GM19351 (cell line): ENCODE data around the gene GHRL.

Experiments used
- ATAC-seq: cut with Tn5 transposase; IDR thresholded peaks from one replicate; pipeline ENCODE4 v1.9.1; 2021; ENCODE audit warnings: mild to moderate bottlenecking, moderate library complexity; ENCODE audit not compliant: unreplicated experiment

The GHRL gene

GRCh38 chr3:10328460-10329071 lies 35.8 kb upstream of the GHRL start:
- ATAC-seq: no peak

DNA sequence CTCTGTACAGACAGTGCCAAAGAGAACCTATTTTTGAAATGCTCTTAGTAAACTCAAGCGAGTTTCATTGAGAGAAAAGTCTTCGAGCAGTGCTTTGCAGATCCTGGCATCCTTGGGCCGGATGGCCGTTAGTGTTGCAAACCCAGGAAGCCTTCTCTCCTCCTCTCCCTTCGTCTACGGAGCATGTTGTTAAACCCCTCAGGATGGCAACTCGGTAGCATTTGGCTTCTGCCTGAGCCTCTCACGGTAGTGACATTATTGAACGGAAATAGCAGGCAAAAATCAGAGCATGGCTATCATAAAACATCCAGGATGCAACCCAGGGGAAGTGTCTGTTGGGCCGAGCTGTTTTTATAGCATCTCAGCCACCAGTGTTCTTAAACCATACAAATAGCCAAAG lies 34.8 kb upstream of the GHRL start:
- no peak for ATAC-seq

GRCh38 chr3:10322352-10322710 lies 29.6 kb upstream of the GHRL start:
- no peak for ATAC-seq

DNA sequence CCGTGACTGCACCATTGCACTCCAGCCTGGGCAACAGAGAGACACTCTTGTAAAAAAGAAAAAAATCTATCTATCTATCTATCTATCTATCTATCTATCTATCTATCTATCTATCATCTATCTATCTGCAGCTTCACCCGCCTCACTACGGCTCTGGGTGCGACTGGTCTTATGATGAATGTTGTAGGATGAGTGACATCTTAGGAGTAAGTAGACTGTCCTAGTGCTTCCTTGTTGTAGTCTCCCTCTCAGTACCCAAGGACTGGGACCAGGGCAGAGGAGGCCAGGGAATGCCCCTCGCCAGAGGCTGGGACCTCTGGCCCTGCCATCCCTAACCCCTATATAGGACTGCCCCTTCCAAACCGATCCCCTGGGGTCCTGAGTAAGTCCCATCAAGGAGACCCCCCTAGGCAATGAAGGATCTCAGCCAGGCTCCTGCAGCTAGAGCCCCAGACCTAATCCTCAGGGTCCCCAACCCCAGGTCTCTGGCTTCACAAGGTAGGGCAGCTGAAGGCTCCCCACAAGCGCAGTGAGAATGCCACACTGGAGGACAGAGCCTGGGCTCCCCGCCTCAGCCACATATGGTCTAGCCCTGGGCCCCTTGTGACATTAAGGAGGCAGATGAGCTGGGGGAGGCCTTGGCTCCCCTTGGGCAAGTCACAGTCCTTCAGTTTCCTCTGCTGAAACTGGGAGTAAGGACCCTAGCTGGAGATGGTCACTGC lies 29.0 kb upstream of the GHRL start:
- ATAC-seq: no peak

GRCh38 chr3:10320320-10320677 lies 27.6 kb upstream of the GHRL start:
- no peak for ATAC-seq

GRCh38 chr3:10319804-10320203 lies 27.1 kb upstream of the GHRL start:
- no peak for ATAC-seq

GRCh38 chr3:10319251-10319650 lies 26.5 kb upstream of the GHRL start:
- ATAC-seq: no peak

DNA sequence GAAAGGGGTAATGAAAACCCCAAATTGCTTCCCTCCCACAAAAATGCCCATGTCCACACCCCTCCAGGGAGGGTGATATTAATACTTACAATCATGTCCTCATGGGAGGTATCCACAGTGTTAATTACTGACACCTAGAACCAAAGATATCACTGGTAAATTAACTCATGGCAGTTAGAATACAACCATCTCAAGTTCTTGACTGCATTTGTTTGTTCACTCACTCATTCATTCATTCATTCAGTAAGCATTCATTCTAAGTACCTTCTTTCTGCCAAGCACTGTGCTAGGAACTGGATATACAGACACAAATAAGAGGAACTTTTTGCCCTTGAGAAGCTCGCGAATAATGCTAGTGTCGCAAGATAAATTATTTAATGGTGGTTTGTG lies 25.2 kb upstream of the GHRL start:
- no peak for ATAC-seq

GRCh38 chr3:10317311-10317960 lies 24.7 kb upstream of the GHRL start:
- ATAC-seq: no peak

DNA sequence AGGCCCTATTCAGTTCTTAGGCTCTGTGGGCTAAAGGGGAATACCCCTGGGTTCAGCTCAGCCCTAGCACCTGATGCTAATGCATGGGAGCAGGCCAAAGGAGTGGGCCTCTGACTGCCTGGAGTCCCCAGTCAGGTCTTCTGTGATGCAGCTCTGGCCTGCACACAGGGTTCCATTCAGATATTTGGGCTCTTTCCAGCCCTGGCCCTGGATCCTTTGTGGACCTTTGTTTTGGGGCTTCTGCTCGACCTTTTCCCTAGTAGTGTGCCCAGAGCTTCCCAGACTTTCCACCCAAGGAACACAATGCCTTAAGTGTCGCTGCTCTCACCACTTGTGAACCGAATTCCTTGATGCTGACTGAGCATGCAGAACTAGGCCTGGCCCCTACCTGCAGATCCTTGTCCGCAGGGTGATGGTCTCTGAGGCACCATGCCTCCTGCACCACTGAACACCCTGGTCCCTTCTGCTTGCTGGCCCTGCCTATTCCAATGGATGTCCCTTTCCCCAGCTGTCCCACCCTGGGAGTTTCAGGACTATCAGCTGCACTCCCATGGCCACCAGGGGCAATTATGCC lies 23.1 kb upstream of the GHRL start:
- ATAC-seq: no peak

DNA sequence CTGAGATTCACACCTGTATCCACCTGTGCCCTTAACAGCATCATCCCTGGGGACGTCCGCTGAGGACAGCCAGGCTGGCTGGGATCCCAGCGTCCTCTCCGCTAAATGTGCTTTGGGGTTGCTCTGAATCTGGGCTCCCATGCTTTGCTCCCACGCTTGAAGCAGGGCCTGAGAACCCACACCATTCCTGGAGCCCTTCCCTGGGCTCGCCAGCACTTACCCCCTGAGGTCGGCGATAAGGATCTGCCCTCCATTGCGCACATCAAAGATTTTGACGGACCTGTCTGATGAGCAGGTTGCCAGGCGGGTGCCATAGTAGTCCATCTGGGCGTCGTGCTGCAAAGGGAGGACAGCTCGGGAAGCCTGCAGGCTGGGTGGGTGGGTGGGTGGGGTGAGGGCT lies 22.4 kb upstream of the GHRL start:
- ATAC-seq: no peak

GRCh38 chr3:10312861-10313260 lies 20.1 kb upstream of the GHRL start:
- no peak for ATAC-seq

DNA sequence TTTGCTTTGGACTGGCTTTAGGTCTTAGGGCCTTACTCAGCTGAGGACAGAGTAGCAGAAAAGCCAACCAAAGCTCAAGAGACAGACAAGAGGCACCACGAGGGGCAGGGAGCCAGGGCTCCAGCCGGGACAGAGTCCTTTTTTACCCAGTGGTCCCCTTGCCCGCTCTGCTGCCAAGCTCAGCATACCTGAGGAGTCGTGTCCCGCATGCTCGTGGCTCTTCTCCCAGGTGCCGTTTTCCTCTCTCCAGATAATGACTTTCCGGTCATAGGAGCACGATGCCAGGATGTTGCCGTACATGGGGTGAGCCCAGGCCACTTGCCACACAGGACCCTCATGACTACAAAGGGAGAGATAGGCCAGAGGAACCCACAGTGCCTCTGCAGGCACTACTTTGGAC lies 19.6 kb upstream of the GHRL start:
- ATAC-seq: no peak

- ATAC-seq: no peak
These were observed 19.0 kb upstream of the GHRL start for GRCh38 chr3:10311710-10312109.

- ATAC-seq: no peak
These were observed 17.8 kb upstream of the GHRL start for GRCh38 chr3:10310578-10310977.

- ATAC-seq: no peak
These were observed 17.0 kb upstream of the GHRL start for GRCh38 chr3:10309736-10310135.

DNA sequence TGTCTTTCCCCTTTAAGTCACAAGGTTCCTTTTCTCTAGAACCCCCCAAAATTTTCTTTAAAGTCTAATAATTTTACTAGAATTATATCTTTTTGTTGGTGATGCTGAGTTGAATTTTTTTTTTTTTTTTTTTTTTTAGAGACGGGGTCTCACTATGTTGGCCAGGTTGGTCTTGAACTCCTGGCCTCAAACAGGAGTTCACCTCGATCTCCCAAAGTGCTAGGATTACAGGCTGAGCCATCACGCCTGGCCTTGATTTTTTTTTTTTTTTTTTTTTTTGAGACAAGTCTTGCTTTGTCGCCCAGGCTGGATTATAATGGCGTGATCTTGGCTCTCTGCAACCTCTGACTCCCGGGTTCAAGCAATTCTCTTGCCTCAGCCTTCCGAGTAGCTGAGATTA lies 15.9 kb upstream of the GHRL start:
- ATAC-seq: no peak

DNA sequence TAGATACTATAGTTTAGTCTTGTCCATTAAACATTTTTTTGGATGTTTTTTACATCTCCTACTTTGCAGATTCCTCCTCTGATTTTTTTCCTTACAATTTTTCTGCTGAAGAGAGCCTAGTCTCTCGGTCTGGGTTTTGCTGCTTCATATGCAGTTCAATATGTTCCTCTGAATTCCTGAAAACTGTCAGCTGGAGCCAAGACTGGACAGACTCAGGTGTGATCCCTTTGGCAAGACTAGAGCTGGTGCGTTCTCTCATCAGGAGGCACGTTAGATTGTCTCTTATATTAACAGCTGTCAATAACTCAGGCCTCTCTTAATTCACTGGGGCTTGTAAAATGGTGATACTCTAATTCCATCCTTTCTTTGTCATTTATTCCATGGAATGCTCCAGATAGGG lies 13.4 kb upstream of the GHRL start:
- no peak for ATAC-seq

DNA sequence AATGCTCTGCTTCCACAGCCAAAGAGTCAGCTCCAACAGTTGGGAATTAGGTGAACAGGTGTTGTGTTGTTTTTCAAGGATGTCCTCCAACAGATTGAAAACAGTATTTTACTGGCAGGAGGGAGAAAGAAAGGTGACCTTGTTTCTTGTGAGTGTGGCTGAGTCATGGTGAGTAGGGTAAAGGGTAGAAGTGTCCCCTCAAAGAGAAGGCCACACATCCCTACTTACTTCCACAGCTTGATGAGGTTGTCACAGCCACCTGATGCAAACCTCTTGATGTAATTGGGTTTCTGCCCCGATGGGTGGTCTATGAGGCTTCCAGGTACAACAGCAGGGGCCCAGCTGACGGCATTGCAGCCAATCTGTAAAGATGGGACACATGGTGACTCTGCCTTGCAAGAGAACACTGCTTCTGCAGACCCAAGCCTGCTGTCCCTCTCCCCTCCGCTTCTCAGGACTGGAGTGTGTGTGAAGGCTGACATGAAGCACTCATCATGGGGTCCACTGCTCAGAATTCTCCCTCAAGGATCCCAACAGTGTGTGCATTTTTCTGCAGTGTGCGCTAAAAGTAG lies 12.7 kb upstream of the GHRL start:
- ATAC-seq: no peak

DNA sequence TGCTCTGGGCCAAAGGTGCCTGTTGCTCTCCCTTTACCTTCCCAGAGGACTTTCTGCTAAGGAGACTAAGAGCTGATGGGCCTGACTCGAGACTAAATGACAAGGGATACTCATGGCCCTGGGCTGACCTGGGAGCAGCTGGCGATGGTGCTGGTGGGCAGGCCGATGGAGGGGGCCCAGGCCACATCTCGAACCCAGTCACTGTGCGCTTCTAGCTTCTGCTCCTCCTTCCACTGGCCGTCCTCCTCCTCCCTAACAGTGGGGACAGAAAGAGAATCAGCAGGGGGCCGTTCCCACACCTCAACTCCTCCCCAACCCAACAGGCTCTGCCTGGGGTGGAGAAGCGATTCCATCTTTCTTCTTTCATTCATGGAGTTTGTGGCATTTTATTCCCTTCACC lies 12.2 kb upstream of the GHRL start:
- ATAC-seq: no peak

GRCh38 chr3:10303785-10304184 lies 11.0 kb upstream of the GHRL start:
- ATAC-seq: no peak

DNA sequence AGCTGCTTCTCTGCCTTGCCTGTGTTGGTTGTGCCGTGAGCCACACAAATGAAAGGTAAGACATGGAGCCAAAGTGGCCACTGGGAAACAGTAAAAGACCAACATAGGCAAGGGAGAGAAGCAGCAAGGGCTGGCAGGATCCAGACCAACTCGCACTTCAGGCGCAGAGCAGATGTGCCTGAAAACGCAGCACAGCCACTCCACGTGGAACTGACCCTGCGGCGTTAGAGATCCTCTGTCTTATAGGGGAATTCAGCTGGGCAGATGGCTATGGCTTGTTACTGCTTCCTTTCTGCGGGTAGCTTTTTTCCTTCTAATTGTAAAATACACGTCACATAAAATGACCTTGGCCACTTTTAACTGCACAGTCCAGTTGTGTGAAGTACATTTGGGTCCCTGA lies 10.4 kb upstream of the GHRL start:
- ATAC-seq: no peak
